Chondrocyte (in vitro differentiated cells): Measurements from ENCODE around the gene GBF1. TPM values are rescaled to one million over a fixed set of nuclear protein-coding genes. Genes with fewer than 3 reads are reported as not detected.

ENCODE experiments used
- DNase-seq: peaks from one replicate; pipeline ENCODE4 v3.0.0; 2021; ENCODE audit warnings: mixed read lengths, low spot score
- H3K27ac Mint-ChIP-seq: one replicate; pipeline ENCODE4 v1.8.0; 2021; ENCODE audit warnings: mild to moderate bottlenecking, moderate library complexity, mixed read lengths; ENCODE audit not compliant: unreplicated experiment
- H3K27me3 Mint-ChIP-seq: 2 replicates; pipeline ENCODE4 v1.8.0; 2021; ENCODE audit warnings: low read depth, mixed read lengths
- H3K36me3 Mint-ChIP-seq: 2 replicates; pipeline ENCODE4 v1.8.0; 2021; ENCODE audit warnings: low read depth, mixed read lengths
- H3K4me1 Mint-ChIP-seq: 2 replicates; pipeline ENCODE4 v1.8.0; 2021; ENCODE audit warnings: low read depth, mild to moderate bottlenecking, mixed read lengths
- H3K4me3 Mint-ChIP-seq: one replicate; pipeline ENCODE4 v1.8.0; 2021; ENCODE audit warnings: mild to moderate bottlenecking, moderate library complexity, mixed read lengths; ENCODE audit not compliant: unreplicated experiment
- H3K9me3 Mint-ChIP-seq: 2 replicates; pipeline ENCODE4 v1.8.0; 2021; ENCODE audit warnings: low read depth, mixed read lengths
- total RNA-seq: library from RNA; stranded (reverse); gene quantifications from 3 replicates; pipeline ENCODE4 v1.2.1, GENCODE V29; 2021
- TF ChIP-seq, protein P1 (sequence below): fragments of 200-600 bp; sonication (generic); IDR thresholded peaks from 2 replicates; pipeline ENCODE4 v1.5.0; 2021; ENCODE audit warnings: antibody characterized with exemption, mild to moderate bottlenecking, moderate library complexity

GBF1 gene
- total RNA-seq, 1 donor from 2014 or later: 59.7 TPM

DNA sequence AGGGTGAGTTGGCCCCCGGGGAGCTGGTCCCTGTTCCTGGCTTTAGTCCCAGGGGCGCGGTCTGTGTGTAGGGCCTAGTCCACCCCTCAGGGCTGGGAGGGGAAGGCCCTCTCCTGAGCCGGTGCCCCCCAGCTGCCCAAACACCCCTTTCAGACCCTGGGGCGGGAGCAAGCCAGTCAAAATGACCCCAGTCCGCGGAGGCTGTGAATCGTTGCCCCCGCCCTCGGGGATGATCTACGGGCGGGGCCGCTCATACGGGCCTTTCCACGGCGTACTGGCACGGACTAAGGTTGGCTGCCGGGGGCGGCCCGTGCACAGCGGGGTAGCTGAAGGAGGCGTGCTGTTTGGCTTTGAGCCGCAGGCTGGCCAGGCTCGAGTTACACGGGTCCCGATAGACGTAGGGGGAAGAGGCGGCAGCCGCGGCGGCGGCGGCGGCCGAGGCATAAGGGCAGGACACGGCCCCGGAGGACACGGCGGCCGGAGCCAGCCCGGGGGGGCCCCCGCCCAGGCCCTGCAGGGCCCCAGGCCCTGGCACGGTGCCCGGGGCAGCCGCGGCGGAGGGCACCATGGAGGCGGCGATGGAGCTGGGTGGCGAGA, 15.0 kb upstream of the GBF1 start:
- TF ChIP-seq, protein P1, sequence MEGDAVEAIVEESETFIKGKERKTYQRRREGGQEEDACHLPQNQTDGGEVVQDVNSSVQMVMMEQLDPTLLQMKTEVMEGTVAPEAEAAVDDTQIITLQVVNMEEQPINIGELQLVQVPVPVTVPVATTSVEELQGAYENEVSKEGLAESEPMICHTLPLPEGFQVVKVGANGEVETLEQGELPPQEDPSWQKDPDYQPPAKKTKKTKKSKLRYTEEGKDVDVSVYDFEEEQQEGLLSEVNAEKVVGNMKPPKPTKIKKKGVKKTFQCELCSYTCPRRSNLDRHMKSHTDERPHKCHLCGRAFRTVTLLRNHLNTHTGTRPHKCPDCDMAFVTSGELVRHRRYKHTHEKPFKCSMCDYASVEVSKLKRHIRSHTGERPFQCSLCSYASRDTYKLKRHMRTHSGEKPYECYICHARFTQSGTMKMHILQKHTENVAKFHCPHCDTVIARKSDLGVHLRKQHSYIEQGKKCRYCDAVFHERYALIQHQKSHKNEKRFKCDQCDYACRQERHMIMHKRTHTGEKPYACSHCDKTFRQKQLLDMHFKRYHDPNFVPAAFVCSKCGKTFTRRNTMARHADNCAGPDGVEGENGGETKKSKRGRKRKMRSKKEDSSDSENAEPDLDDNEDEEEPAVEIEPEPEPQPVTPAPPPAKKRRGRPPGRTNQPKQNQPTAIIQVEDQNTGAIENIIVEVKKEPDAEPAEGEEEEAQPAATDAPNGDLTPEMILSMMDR: no peak
- no peak for DNase-seq
- H3K27ac Mint-ChIP-seq: peak overlapping the region; percentile 66
- H3K9me3 Mint-ChIP-seq: no peaks in the 10 kb centered on the region
- H3K4me3 Mint-ChIP-seq: peak overlapping the region; percentile 72
- H3K27me3 Mint-ChIP-seq: peaks cover 19% of the 10 kb centered on the region
- H3K36me3 Mint-ChIP-seq: no peaks in the 10 kb centered on the region
- peaks cover 17% of the 10 kb centered on the region for H3K4me1 Mint-ChIP-seq

DNA sequence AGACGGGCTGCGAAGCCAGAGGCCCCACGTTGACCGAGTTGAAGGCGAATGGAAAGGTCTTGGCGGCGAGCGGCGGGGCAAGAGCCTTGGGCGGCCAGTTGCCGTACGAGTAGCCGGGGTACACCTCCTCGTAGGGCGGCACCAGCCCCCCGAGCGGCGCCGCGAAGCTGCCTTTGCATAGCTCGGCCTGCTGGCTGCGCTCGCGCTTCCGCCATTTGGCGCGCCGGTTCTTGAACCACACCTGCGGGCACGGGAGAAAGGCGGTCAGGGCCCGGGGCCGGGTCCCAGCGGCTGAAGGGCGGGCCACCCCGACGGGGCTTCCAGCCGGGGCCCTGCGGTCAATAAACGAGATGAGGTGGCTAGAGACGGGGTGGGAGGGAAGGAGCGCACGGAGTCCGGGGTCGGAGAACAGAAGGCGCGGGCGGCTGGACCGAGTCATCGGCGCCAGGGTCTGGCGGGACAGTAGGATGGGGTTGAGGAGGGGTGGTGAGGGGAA, 14.4 kb upstream of the GBF1 start:
- Mint-ChIP-seq H3K27me3 (peaks cover 19% of the 10 kb centered on the region), H3K27ac (no peak overlapping the region), H3K36me3 (no peaks in the 10 kb centered on the region), H3K4me3 (peak overlapping the region; percentile 72), H3K9me3 (no peaks in the 10 kb centered on the region), H3K4me1 (peaks cover 16% of the 10 kb centered on the region)
- DNase-seq: no peak
- TF ChIP-seq, protein P1: peak; percentile 72

DNA sequence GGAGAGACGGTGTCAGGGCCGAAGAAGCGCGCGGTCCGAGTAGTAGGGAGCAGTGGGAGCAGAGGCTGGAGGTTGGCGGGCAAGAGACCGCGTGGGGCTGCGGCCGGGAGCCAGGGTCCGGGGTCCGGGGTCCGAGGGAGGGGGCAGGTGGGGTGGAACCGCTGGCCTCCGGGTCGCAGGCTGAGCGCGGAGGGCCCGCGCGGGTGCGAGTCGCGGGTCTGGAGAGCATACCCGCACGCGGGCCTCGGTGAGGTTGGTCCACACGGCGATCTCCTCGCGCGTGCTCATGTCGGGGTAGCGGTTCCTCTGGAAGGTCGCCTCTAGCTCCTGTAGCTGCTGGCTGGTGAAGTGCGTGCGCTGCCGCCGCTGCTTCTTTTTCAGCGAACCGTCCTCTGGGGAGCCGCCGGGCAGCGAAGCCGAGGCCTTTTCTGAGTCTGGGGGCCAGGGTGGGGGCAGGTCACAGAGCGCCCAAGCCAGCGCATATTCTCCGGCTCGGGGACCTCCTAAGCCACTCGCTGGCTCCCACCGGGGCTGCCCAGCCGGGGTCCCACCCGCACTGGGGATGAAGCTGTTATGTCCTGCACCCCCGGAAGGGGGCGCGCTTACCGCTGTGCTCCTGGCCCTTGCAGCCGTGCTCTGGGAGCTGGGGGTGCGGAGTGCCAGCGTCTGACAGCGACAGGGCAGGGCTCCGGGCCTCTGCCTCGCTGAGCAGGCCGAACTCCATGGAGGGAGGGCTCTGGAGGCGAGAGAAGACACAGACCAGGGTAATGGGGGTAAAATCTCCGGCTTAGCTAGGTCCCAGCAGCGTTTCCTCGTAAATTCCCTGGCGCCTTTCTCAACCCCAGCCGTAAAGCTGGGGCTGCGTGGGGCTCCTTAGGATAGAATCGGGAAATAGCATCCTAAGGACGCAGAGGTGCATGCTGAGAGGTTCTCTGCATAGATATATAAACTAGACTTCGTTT, 13.7 kb upstream of the GBF1 start:
- TF ChIP-seq, protein P1: peak; percentile 86
- H3K27me3 Mint-ChIP-seq: peaks cover 25% of the 10 kb centered on the region
- H3K4me3 Mint-ChIP-seq: peak overlapping the region; percentile 72
- H3K27ac Mint-ChIP-seq: no peak overlapping the region
- no peaks in the 10 kb centered on the region for H3K9me3 Mint-ChIP-seq
- H3K36me3 Mint-ChIP-seq: no peaks in the 10 kb centered on the region
- no peak for DNase-seq
- H3K4me1 Mint-ChIP-seq: peaks cover 10% of the 10 kb centered on the region

DNA sequence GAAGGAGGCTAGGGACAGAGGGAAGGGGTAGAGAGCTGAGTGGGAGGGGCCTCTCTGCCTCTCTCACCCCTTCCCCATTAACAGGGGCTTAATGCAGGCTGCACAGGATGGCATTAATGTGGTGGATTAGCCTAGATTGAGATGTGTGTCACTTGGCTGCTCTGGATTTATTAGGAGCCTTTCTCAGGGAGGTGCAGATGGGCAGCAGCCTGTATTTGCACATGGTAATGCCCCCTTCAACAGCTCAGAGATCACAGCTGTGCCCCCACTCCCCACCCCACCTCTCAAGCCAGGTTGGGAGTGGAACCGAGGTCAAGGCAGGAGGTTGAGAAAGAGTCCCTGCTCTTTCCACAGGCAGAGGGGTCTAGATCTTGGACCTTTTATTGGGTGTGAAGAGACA, 11.3 kb upstream of the GBF1 start:
- Mint-ChIP-seq H3K36me3 (no peaks in the 10 kb centered on the region), H3K27me3 (peaks cover 22% of the 10 kb centered on the region)

More for the DNA sequence above, 11.3 kb upstream of the GBF1 start:
- DNase-seq: no peak
- Mint-ChIP-seq H3K27ac (no peak overlapping the region), H3K9me3 (no peaks in the 10 kb centered on the region), H3K4me3 (no peak overlapping the region), H3K4me1 (peaks cover 10% of the 10 kb centered on the region)
- TF ChIP-seq, protein P1: no peak
